K562 (cell line): ENCODE results near the gene LYPD3. TPM values are rescaled to one million over a fixed set of nuclear protein-coding genes. Genes with fewer than 3 reads are reported as not detected.

ENCODE experiments used
- ADNP ChIP-seq: fragments of 200-800 bp; sonication (Bioruptor generic); IDR thresholded peaks from 2 replicates; pipeline ENCODE4 v1.6.1; 2016; ENCODE audit warnings: missing genetic modification characterization, missing compliant biosample characterization
- ARID1B ChIP-seq: fragments of 450-650 bp; IDR thresholded peaks from 2 replicates; pipeline ENCODE4 v1.6.1; 2016; ENCODE audit warnings: antibody characterized with exemption, mild to moderate bottlenecking, inconsistent platforms
- DNMT1 ChIP-seq: fragments of 450-650 bp; IDR thresholded peaks from 2 replicates; pipeline ENCODE4 v1.6.1; 2016; ENCODE audit warnings: antibody characterized with exemption, mild to moderate bottlenecking
- FOXP1 ChIP-seq: sonication (generic); formaldehyde crosslinking; IDR thresholded peaks from 2 replicates; pipeline ENCODE4 v1.8.0; 2022; ENCODE audit warnings: mild to moderate bottlenecking, missing genetic modification reagents
- HBP1 ChIP-seq: fragments of 450-650 bp; formaldehyde crosslinking; IDR thresholded peaks from 2 replicates; pipeline ENCODE4 v1.4.0; 2022; ENCODE audit warnings: missing genetic modification characterization
- HLTF ChIP-seq: fragments of 450-650 bp; IDR thresholded peaks from 2 replicates; pipeline ENCODE4 v1.6.1; 2016
- HNRNPL ChIP-seq: fragments of 200-400 bp; formaldehyde crosslinking; IDR thresholded peaks from 2 replicates; pipeline ENCODE4 v1.6.1; 2017; ENCODE audit warnings: low read depth, mild to moderate bottlenecking, low read length
- NFATC3 ChIP-seq: fragments of 450-650 bp; IDR thresholded peaks from 2 replicates; pipeline ENCODE4 v1.6.1; 2017; ENCODE audit warnings: mild to moderate bottlenecking
- NFXL1 ChIP-seq: fragments of 450-650 bp; formaldehyde crosslinking; IDR thresholded peaks from 2 replicates; pipeline ENCODE4 v1.4.0; 2021; ENCODE audit warnings: mild to moderate bottlenecking
- RBM17 ChIP-seq: fragments of 200-400 bp; formaldehyde crosslinking; IDR thresholded peaks from 2 replicates; pipeline ENCODE4 v1.6.1; 2017; ENCODE audit warnings: low read depth, mild to moderate bottlenecking, low read length, borderline replicate concordance
- SETDB1 ChIP-seq: IDR thresholded peaks from one replicate; pipeline ENCODE4 v1.6.1; 2012; ENCODE audit warnings: low read length, control low read depth, inconsistent platforms
- SREBF2 ChIP-seq: sonication (generic); formaldehyde crosslinking; IDR thresholded peaks from 2 replicates; pipeline ENCODE4 v1.4.0; 2020; ENCODE audit warnings: mild to moderate bottlenecking, missing genetic modification reagents
- TGIF2 ChIP-seq: sonication (generic); formaldehyde crosslinking; IDR thresholded peaks from 2 replicates; pipeline ENCODE4 v1.8.1; 2022; ENCODE audit warnings: mild to moderate bottlenecking, missing genetic modification reagents, moderate library complexity
- USF1 ChIP-seq: sonication (generic); formaldehyde crosslinking; IDR thresholded peaks from 2 replicates; pipeline ENCODE4 v1.9.0; 2022; ENCODE audit warnings: mild to moderate bottlenecking, missing genetic modification reagents
- XRCC4 ChIP-seq: IDR thresholded peaks from one replicate; pipeline ENCODE4 v1.6.1; 2011; ENCODE audit not compliant: insufficient read depth, insufficient read length; ENCODE audit errors: extremely low read depth
- ZBED1 ChIP-seq: IDR thresholded peaks from 2 replicates; pipeline ENCODE4 v1.6.1; 2014
- ZNF311 ChIP-seq: fragments of 250-450 bp; sonication (Bioruptor Pico); IDR thresholded peaks from 2 replicates; pipeline ENCODE4 v1.4.0; 2020; ENCODE audit warnings: mild to moderate bottlenecking, moderate library complexity
- ZNF324 ChIP-seq: fragments of 250-450 bp; sonication (Bioruptor Pico); IDR thresholded peaks from 2 replicates; pipeline ENCODE4 v1.4.0; 2020; ENCODE audit warnings: mild to moderate bottlenecking
- ZNF592 ChIP-seq: fragments of 450-650 bp; IDR thresholded peaks from 2 replicates; pipeline ENCODE4 v1.6.1; 2017; ENCODE audit warnings: antibody characterized with exemption, mild to moderate bottlenecking
- ZNF79 ChIP-seq: fragments of 250-450 bp; sonication (Bioruptor Pico); IDR thresholded peaks from 2 replicates; pipeline ENCODE4 v1.4.0; 2020; ENCODE audit warnings: low read depth, mild to moderate bottlenecking, moderate library complexity
- polyA plus RNA-seq, 8 experiments: library from polyadenylated mRNA; depleted of rRNA in 4 of 8; stranded (reverse) in 5 of 8; unstranded in 3 of 8; fragments of >200 nt; fragmentation: Nextera tagmentation in 2 of 8; fragmentation: Illumina TruSeq in 1 of 8; extraction: Ambion mirVana in 2 of 8; extraction: Trizol in 1 of 8; gene quantifications; 2 replicates each; pipeline versions ENCODE4 v1.2.1 to v1.2.3, GENCODE V29; 2011 to 2014; ENCODE audit warnings: inconsistent platforms in 1 of 8, missing spikeins in 1 of 8
- total RNA-seq, 7 experiments: library from RNA; depleted of rRNA in 6 of 7; stranded (reverse); fragments of >200 nt in 6 of 7; fragmentation: Illumina TruSeq in 2 of 7; extraction: Trizol in 2 of 7; gene quantifications; 2 replicates each; pipeline versions ENCODE4 v1.2.1 to v1.2.3, GENCODE V29; 2011 to 2021; ENCODE audit warnings: low replicate concordance in 1 of 7

The LYPD3 gene
- total and polyA plus RNA-seq, 9 of the 15 experiments (the other 6 are each of a cell fraction or from before 2014, with no cell fraction given) = 0.04 to 0.33 (median 0.20) TPM; not detected in 1

- TF ChIP-seq NFATC3 = no peak
- TF ChIP-seq HLTF = peak; percentile 66; the same call in 1 of the 2 replicates
- no peak for TF ChIP-seq ADNP (tag)
- TF ChIP-seq NFXL1 (CRISPR knock-in tag) = no peak
- no peak for TF ChIP-seq ZNF79 (CRISPR knock-in tag)
- TF ChIP-seq ZNF324 (CRISPR knock-in tag) = no peak
- 0 out of 2 replicates have a peak, but pooled peaks have one; percentile 3 for TF ChIP-seq HBP1
- no peak for TF ChIP-seq ARID1B
- no peak for TF ChIP-seq ZNF592
- TF ChIP-seq SETDB1 = no peak
- TF ChIP-seq USF1 (CRISPR knock-in tag) = no peak
- no peak for TF ChIP-seq TGIF2
- no peak for TF ChIP-seq XRCC4
- TF ChIP-seq ZBED1 = no peak
- TF ChIP-seq HNRNPL = no peak
- TF ChIP-seq RBM17 = no peak
- no peak for TF ChIP-seq SREBF2 (CRISPR knock-in tag)
- TF ChIP-seq ZNF311 (CRISPR knock-in tag) = no peak
- TF ChIP-seq FOXP1 = no peak
- no peak for TF ChIP-seq DNMT1
Observed at GRCh38 chr19:43503501-43504425, 38.4 kb upstream of the LYPD3 start (continued).
